Loucy (cell line): ENCODE measurements around the gene POLR3F.

Source experiments
- H2AFZ ChIP-seq: fragments of 200-600 bp; sonication (generic); 2 replicates; pipeline ENCODE4 v1.6.0; 2016; ENCODE audit warnings: antibody characterized with exemption, mild to moderate bottlenecking, low read length, moderate library complexity
- H3F3A ChIP-seq: fragments of 200-600 bp; 2 replicates; pipeline ENCODE4 v1.6.0; 2016; ENCODE audit warnings: antibody characterized with exemption, low read depth, mild to moderate bottlenecking
- H3K27me3 ChIP-seq: fragments of 200-600 bp; sonication (generic); 2 replicates; pipeline ENCODE4 v1.6.1; 2014; ENCODE audit warnings: low read length, mild to moderate bottlenecking; ENCODE audit not compliant: insufficient read depth, poor library complexity, severe bottlenecking
- H3K36me3 ChIP-seq: fragments of 200-600 bp; sonication (generic); 2 replicates; pipeline ENCODE4 v1.6.1; 2016; ENCODE audit warnings: low read length; ENCODE audit not compliant: insufficient read depth
- H3K4me1 ChIP-seq: fragments of 200-600 bp; sonication (generic); 2 replicates; pipeline ENCODE4 v1.5.1; 2014; ENCODE audit warnings: low read length, mild to moderate bottlenecking; ENCODE audit not compliant: insufficient read depth, poor library complexity, severe bottlenecking
- H3K4me2 ChIP-seq: fragments of 200-600 bp; sonication (generic); 2 replicates; pipeline ENCODE4 v1.6.0; 2014; ENCODE audit warnings: antibody characterized with exemption, low read length, low read depth, mild to moderate bottlenecking; ENCODE audit not compliant: poor library complexity, severe bottlenecking
- H3K4me3 ChIP-seq: fragments of 200-600 bp; sonication (generic); 2 replicates; pipeline ENCODE4 v1.5.1; 2014; ENCODE audit warnings: low read length, mild to moderate bottlenecking, mixed read lengths; ENCODE audit not compliant: poor library complexity, severe bottlenecking
- H3K79me2 ChIP-seq: fragments of 200-600 bp; sonication (generic); 2 replicates; pipeline ENCODE4 v1.6.1; 2014; ENCODE audit warnings: low read length; ENCODE audit not compliant: insufficient read depth
- H3K9ac ChIP-seq: fragments of 200-600 bp; sonication (generic); 2 replicates; pipeline ENCODE4 v1.6.0; 2014; ENCODE audit warnings: mild to moderate bottlenecking, low read depth, low read length, moderate library complexity; ENCODE audit not compliant: poor library complexity, severe bottlenecking
- H3K9me2 ChIP-seq: fragments of 200-600 bp; sonication (generic); replicated peaks from 2 replicates; pipeline ENCODE4 v1.6.1; 2016; ENCODE audit warnings: low read depth, low read length, mixed read lengths
- H3K9me3 ChIP-seq: fragments of 200-600 bp; sonication (generic); 2 replicates; pipeline ENCODE4 v1.6.1; 2014; ENCODE audit warnings: mild to moderate bottlenecking, antibody characterized with exemption, low read length, low read depth; ENCODE audit not compliant: insufficient read depth
- H4K20me1 ChIP-seq: fragments of 200-600 bp; sonication (generic); 2 replicates; pipeline ENCODE4 v1.6.0; 2014; ENCODE audit warnings: antibody characterized with exemption, low read length, mild to moderate bottlenecking; ENCODE audit not compliant: insufficient read depth, poor library complexity, severe bottlenecking
- CTCF ChIP-seq: fragments of 200-600 bp; sonication (generic); conservative IDR thresholded peaks from 2 replicates; pipeline ENCODE4 v1.5.1; 2014; ENCODE audit warnings: mild to moderate bottlenecking, antibody characterized with exemption, low read length
- EZH2phosphoT487 ChIP-seq: fragments of 200-600 bp; IDR thresholded peaks from 2 replicates; pipeline ENCODE4 v1.6.1; 2018; ENCODE audit warnings: antibody characterized with exemption, mild to moderate bottlenecking, moderate library complexity, borderline replicate concordance

Gene POLR3F

GRCh38 chr20:18456600-18456999 is 10.6 kb upstream of the POLR3F start:
- Histone ChIP-seq H3K4me3 (no peak overlapping the region), H3K79me2 (no peaks in the 10 kb centered on the region), H3K36me3 (no peaks in the 10 kb centered on the region), H3K4me2 (no peak overlapping the region), H3K4me1 (no peaks in the 10 kb centered on the region), H4K20me1 (no peaks in the 10 kb centered on the region), H3K9me3 (no peaks in the 10 kb centered on the region; the same call in 1 of the 2 replicates), H3F3A (no peaks in the 10 kb centered on the region), H3K9ac (no peak overlapping the region), H2AFZ (no peak overlapping the region), H3K9me2 (no peaks in the 10 kb centered on the region), H3K27me3 (no peaks in the 10 kb centered on the region)
- no peak for TF ChIP-seq EZH2phosphoT487
- TF ChIP-seq CTCF: no peak

- Histone ChIP-seq H3K9me2 (no peaks in the 10 kb centered on the region), H3K79me2 (peaks cover 21% of the 10 kb centered on the region), H2AFZ (no peak overlapping the region), H3K36me3 (no peaks in the 10 kb centered on the region), H3K4me1 (peaks cover 10% of the 10 kb centered on the region), H3K4me2 (peak overlapping the region; percentile 84), H4K20me1 (peaks cover 3% of the 10 kb centered on the region), H3K9ac (peak overlapping the region; percentile 85), H3F3A (no peaks in the 10 kb centered on the region), H3K9me3 (no peaks in the 10 kb centered on the region), H3K4me3 (peak overlapping the region; percentile 94), H3K27me3 (no peaks in the 10 kb centered on the region)
- TF ChIP-seq CTCF: no peak
- TF ChIP-seq EZH2phosphoT487: no peak
Observed at GRCh38 chr20:18465536-18466200, 1.5 kb upstream of the POLR3F start.

GRCh38 chr20:18466574-18466893 is 656 bp upstream of the POLR3F start:
- H3F3A ChIP-seq: no peaks in the 10 kb centered on the region
- peak overlapping the region; percentile 85 for H2AFZ ChIP-seq
- H3K9ac ChIP-seq: peak overlapping the region; percentile 85
- no peaks in the 10 kb centered on the region for H3K27me3 ChIP-seq
- peaks cover 10% of the 10 kb centered on the region for H3K4me1 ChIP-seq
- no peaks in the 10 kb centered on the region for H3K36me3 ChIP-seq
- H3K4me2 ChIP-seq: peak overlapping the region; percentile 84
- H3K9me2 ChIP-seq: no peaks in the 10 kb centered on the region
- TF ChIP-seq CTCF: no peak
- no peak for TF ChIP-seq EZH2phosphoT487
- peak overlapping the region; percentile 94 for H3K4me3 ChIP-seq
- peaks cover 3% of the 10 kb centered on the region for H4K20me1 ChIP-seq
- H3K9me3 ChIP-seq: no peaks in the 10 kb centered on the region
- H3K79me2 ChIP-seq: peaks cover 21% of the 10 kb centered on the region
